NCI-H2107 (cell line): Measurements from ENCODE around the gene THSD4.
"Not testable (repeated sequence)": the region's sequence is repeated elsewhere in the genome, so short reads cannot be mapped to it uniquely, and the experiment has no call there.

Experiments
- DNase-seq: peaks from one replicate; lab custom pipeline; 2025; lab: John Stamatoyannopoulos, UW

THSD4 gene

DNA sequence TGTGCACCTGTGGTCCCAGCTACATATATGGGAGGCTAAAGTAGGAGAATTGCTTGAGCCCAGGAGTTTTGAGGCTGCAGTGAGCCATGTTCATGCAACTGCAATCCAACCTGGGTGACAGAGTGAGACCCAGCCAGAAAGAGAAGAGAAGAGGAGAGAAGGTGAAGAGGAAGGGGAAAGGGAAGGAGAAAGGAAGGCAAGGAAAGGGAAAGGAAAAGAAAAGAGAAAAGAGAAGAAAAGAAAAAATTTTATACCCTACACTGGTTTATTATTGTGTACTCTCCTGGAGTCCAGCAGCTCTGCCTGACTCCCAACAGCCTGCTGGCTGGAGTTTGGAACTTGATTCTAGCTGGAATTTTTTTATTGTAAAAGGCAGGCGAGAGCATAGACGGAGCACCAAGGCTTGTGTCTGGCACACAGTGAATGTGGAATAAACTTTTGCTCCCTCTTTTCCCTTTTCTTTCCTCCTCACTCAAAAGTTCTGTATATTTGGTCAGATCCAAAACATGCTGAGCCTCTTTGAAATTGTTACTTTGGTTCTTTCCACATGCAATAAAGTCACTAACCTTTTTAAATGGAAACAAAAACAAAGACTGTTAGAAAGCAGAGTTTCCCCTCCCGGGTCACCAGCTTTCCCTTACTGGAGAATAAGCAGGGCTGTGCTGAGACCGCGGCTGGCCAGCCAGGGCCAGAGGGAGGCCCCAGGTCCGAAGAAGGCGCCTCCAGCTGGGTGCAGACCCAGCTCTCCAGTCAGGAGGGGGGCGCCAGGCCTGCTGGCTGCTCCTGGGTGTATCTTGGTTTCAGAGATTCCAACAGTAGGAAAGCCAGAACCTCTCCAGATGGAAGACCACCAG lies 9.9 kb downstream of the THSD4 start:
- DNase-seq: no peak

DNA sequence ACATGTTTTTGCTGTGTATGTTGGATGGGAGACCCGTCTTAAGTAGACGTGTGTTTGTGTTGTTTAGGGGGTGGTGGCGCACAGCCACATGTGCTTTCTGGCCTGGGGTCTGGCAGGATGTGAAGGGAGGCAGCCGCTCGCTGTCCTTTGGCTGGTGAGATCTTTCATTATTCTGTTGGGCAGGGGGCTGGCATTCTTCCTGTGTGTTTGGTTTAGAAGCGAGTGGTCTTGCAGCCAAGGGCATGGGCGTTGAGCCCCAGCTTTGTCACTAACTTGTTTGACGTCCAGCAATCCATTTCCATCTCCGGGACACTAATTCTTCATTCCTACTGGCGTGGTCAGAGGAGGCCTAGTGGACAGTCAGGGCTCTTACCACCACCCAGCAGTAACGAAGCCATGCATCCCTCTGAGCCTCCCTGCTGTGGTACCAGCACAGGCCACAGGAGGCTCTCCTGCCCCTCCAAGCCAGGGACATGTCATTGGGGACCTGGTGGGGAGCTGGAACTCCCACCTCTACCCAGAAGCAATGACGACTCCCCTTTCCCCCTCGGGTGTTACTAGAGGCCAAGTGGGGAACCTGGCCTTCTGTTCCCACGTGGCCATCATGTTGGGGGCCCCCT lies 10.7 kb downstream of the THSD4 start:
- no peak for DNase-seq

GRCh38 chr15:71127083-71127482 lies 11.8 kb downstream of the THSD4 start:
- DNase-seq: no peak

- not testable (repeated sequence) for DNase-seq
Measured at GRCh38 chr15:71128159-71128558, 12.9 kb downstream of the THSD4 start.

GRCh38 chr15:71128939-71129562 lies 13.8 kb downstream of the THSD4 start:
- DNase-seq: no peak

DNA sequence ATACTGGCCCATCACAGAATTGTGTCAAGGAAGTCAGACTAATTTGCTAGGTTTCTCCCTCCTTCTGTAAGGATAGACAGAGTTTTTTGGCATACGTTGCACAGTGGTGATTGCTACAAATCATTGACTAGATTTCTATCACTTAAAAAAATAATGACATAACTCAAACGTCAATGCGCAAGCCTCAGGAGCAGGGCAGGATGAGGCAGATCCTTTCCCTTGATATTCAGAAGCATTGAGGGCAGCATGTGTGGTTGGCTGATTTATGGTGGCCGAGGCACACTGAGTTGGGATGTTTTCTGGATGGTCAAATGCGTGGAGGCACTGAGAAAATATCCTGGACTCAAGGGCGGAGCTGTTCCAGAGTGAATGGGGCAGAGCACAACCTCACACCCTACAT lies 14.4 kb downstream of the THSD4 start:
- no peak for DNase-seq

GRCh38 chr15:71131601-71132362 lies 16.5 kb downstream of the THSD4 start:
- no peak for DNase-seq

GRCh38 chr15:71133747-71134472 lies 18.6 kb downstream of the THSD4 start:
- no peak for DNase-seq

DNA sequence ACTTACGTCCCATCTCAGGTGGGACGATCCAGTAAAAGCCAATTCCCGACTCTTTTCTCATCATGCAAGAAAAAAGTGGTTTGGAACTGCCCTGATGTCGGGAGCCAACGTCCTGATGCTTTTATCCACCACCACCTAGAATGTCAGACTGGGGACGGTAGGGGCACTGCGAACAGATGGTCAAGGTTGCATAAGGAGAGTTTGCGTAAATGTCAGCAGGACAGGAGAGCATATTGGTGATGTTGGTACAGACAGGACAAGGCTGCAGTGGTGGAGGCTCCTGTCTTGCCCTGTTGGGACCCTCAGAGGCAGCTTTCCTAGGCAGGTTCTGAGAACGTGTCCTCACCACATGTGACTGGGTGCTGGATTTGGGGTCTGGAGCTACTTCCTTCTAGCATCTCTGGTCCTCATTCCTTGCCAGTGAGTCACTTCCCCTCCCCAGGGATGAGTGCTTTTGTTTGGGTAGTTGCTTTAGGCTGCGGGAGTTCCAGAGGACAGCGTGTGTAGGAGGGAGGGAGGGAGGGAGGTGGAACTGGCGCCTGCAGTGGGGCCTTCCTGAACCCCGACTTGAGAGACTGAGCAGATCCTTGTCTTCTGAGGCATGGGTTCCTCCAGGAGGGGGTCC lies 21.0 kb downstream of the THSD4 start:
- DNase-seq: no peak

DNA sequence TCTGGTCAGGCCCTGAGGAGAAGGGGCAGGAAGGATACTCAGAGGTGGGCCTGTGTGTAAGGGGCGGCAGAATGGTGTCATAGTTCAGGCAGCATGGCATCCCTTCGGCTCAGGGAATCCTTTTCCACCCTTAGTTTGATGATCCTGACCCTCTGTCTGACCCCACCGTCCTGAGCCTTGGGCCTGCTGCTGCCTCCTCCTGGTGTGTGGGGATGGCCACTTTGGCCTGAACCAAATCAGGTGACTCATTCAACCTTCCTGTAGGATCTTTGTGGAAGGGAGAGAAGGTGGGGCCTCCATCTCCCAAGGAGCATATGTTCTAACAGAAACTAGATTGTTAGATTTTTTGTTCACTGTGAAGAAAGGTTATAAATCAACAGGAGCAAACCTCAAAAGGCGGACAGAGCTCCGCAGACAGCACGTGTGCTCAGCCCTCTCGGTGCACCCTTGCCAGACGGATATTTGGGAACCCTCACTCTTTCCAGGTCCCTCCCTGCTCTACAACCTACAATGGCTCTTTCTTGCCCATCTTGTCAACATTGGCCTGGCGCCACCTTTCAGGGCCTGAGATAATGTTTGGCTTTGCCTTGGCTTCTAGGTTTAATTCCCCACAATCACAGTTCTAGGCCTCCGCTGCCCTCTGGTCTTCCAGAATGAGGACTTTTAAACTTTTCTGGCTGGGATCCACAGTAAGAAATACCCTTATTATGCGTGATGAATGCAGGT lies 21.7 kb downstream of the THSD4 start:
- DNase-seq: no peak

DNA sequence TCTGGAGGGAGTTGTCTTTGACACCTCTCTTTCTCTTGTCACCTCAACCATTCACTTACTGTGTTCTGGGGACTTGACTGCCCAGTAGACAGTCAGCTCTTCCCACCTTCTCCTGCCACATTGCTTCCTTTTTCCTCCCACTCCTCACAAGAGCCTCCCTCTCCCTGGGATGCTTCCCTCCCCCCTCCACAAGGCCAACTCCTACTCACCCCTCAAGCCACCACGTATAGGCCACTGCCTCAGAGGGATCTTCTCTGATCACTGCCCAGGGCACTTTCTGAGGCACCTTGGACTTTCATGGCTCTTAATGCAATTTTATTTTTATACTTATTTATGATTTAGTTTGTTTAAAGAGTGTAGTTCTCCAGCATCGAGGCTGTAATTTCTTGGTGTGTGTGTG lies 23.2 kb downstream of the THSD4 start:
- DNase-seq: no peak

GRCh38 chr15:71139241-71139640 lies 24.0 kb downstream of the THSD4 start:
- DNase-seq: no peak

- DNase-seq: no peak
Measured at GRCh38 chr15:71141572-71141971, 26.3 kb downstream of the THSD4 start.

DNA sequence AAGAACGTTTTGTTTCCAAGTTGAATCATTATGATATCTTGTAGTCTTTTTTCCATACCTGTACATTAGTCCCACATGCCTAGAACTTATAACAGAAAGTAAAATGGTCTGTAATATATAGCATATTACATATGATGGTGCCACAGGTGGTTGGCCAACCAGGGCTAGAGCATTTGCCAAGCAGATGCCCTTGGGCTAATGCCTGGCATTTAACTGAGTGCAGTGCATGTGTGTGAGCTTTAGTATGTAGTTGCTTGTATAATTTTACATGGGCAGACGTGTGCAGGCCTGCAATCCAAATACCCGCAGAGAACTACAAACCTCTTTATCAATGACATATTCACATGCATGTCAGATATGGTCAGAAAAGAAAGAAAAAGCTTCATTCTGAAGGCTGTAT lies 27.5 kb downstream of the THSD4 start:
- no peak for DNase-seq

- no peak for DNase-seq
Measured at GRCh38 chr15:71143373-71144310, 28.4 kb downstream of the THSD4 start.

DNA sequence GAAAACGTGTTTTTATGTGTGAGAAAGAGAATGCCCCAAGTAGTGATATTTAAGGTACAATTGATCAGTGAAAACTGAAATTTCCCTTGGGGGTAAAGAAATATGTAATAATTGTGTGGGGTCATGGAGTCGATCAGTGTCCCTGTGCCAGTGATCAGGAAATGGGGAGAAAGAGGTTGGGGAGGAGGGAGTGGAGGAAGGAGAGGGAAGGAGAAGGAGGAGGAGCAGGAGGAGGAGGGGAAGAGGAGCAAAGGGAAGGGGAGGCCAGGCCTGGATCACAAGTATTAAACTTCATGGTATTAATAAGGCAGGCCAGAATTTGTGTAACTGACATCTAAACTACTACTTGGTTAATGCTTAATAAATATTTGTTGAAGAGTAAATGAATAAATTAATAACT lies 30.4 kb downstream of the THSD4 start:
- DNase-seq: no peak

- no peak for DNase-seq
Measured at GRCh38 chr15:71146580-71146982, 31.3 kb downstream of the THSD4 start.

- no peak for DNase-seq
Measured at GRCh38 chr15:71148048-71148447, 32.8 kb downstream of the THSD4 start.
